Measurements from ENCODE around the gene ANO2. TPM values are rescaled to one million over a fixed set of nuclear protein-coding genes. Genes with fewer than 3 reads are reported as not detected.

ANO2 gene
- total and polyA plus RNA-seq, 2 donors (not counting 3 experiments of a cell fraction or from before 2014, with no cell fraction given), result 15.4 to 65.0 TPM

DNA sequence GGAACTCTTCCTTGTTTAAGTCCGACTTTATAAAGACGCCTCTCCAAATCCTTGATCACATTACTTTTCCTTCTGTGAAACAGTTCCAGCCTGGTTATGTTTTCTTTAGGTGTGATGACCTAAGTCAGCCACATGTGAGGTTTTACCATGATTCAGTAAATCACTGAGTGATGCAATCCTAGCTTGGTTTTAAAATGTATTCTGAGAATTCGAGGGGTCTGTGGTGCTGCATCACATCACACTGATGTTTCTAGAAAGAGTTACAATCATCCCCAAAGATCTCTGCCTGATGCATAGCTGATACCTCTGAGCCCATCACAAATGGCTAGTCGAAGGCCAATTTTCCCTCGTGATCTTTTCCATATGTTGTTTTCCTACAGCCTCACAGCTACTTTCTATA, 152.7 kb downstream of the ANO2 start:
- H4K20me1 ChIP-seq (replicated peaks; ENCODE audit: control insufficient read depth, extremely low read depth, insufficient read depth, low read length), result no peaks in the 10 kb centered on the region
- H3K36me3 ChIP-seq (ENCODE audit: control insufficient read depth in 2 of 2, extremely low read depth in 1 of 2, insufficient read depth in 2 of 2, low read length in 2 of 2), result peaks cover 15 to 41% of the 10 kb centered on the region in 2 experiments
- H3K27me3 ChIP-seq (ENCODE audit: control insufficient read depth in 2 of 2, insufficient read depth in 2 of 2, low read length in 2 of 2), result no peaks in the 10 kb centered on the region
- H3K9me3 ChIP-seq (replicated peaks; ENCODE audit: control insufficient read depth, insufficient read depth, low read length), result no peaks in the 10 kb centered on the region
- DNase-seq (ENCODE audit: low read depth, low spot score) (no peak), FAIRE-seq (peak; percentile 24)
- H3K4me1 ChIP-seq (ENCODE audit: control insufficient read depth, extremely low read depth, insufficient read depth, low read length), result no peaks in the 10 kb centered on the region
- H3K27ac ChIP-seq (ENCODE audit: insufficient read depth, low read depth, low read length), result no peak overlapping the region
- H3K9me1 ChIP-seq (replicated peaks; ENCODE audit: control insufficient read depth, extremely low read depth, insufficient read depth, low read length), result no peaks in the 10 kb centered on the region
- no peak overlapping the region for H2AFZ ChIP-seq (ENCODE audit: low read depth, low read length)
- intact Hi-C loops (cut with micrococcal nuclease) (no loop called here), dilution Hi-C loops (cut with MboI; ENCODE audit: extremely low pct_ligation_motif_present, low sequenced_read_pairs) (no loop called here)
- no peak overlapping the region for H3K4me2 ChIP-seq (ENCODE audit: insufficient read depth, low read length)
- H3K79me2 ChIP-seq (ENCODE audit: control insufficient read depth, insufficient read depth, low read length), result no peaks in the 10 kb centered on the region
- TF ChIP-seq FOS (IDR thresholded peaks at IDR 0.05; ENCODE audit: borderline replicate concordance, insufficient read depth, low read length) (no peak), MYC (IDR thresholded peaks at IDR 0.05; ENCODE audit: low read depth, low read length) (no peak), JUN (IDR thresholded peaks at IDR 0.05; ENCODE audit: borderline replicate concordance, insufficient read depth, insufficient read length, low read depth) (no peak), EZH2 (IDR thresholded peaks at IDR 0.05; ENCODE audit: borderline replicate concordance, low read depth, low read length, severe bottlenecking) (no peak), POLR2A (IDR thresholded peaks at IDR 0.05; ENCODE audit: low read depth, low read length) (no peak), POLR2AphosphoS5 (IDR thresholded peaks at IDR 0.05; ENCODE audit: insufficient read depth, low read depth, low read length) (no peak), GATA2 (IDR thresholded peaks at IDR 0.05; ENCODE audit: insufficient read depth, insufficient read length, low read depth, low read length) (no peak)
- TF ChIP-seq, protein P1, sequence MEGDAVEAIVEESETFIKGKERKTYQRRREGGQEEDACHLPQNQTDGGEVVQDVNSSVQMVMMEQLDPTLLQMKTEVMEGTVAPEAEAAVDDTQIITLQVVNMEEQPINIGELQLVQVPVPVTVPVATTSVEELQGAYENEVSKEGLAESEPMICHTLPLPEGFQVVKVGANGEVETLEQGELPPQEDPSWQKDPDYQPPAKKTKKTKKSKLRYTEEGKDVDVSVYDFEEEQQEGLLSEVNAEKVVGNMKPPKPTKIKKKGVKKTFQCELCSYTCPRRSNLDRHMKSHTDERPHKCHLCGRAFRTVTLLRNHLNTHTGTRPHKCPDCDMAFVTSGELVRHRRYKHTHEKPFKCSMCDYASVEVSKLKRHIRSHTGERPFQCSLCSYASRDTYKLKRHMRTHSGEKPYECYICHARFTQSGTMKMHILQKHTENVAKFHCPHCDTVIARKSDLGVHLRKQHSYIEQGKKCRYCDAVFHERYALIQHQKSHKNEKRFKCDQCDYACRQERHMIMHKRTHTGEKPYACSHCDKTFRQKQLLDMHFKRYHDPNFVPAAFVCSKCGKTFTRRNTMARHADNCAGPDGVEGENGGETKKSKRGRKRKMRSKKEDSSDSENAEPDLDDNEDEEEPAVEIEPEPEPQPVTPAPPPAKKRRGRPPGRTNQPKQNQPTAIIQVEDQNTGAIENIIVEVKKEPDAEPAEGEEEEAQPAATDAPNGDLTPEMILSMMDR (IDR thresholded peaks at IDR 0.05; ENCODE audit: extremely low read depth in 1 of 2, insufficient read depth in 1 of 2, low read depth in 1 of 2, low read length in 2 of 2), result no peak
- TF ChIP-seq, protein P2, sequence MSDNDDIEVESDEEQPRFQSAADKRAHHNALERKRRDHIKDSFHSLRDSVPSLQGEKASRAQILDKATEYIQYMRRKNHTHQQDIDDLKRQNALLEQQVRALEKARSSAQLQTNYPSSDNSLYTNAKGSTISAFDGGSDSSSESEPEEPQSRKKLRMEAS (IDR thresholded peaks at IDR 0.05; ENCODE audit: insufficient read depth, insufficient read length), result no peak
- H3K9ac ChIP-seq (replicated peaks; ENCODE audit: extremely low read depth, insufficient read depth, low read length), result no peak overlapping the region
- no peak overlapping the region for H3K4me3 ChIP-seq (replicated peaks in 1 of 3; ENCODE audit: insufficient read depth in 1 of 3, low read depth in 1 of 3, low read length in 3 of 3)
- CTCF ChIA-PET, result interaction anchor here (1.0 to 4.2 kb wide), 3 partner anchors 8 to 54 kb away, joined by 3 to 21 read pairs (median 3); no protein-coding TSS in a partner anchor
- no TSS peak for BruUV-seq (replicated peaks)
- POLR2A ChIA-PET, result no interaction called here
